K562 (cell line): ENCODE results near the gene CRYBG1. TPM values are rescaled to one million over a fixed set of nuclear protein-coding genes. Genes with fewer than 3 reads are reported as not detected.

Experiments used
- ATAC-seq: fragments of 200-7000 bp; cut with Tn5 transposase; 3 replicates; pipeline ENCODE4 v1.9.1; 2020; ENCODE audit warnings: moderate library complexity
- BruUV-seq: library from RNA; stranded (reverse); fragments of 400-500 nt; replicated peaks from 2 replicates; lab custom pipeline; 2021; lab: Mats Ljungman, UMichigan
- CTCF ChIA-PET: fragments of 300-600 bp; formaldehyde crosslinking; extraction: SDS; loops from one replicate; lab custom pipeline; 2021; ENCODE audit warnings: low intra/inter-chr PET ratio; lab: Yijun Ruan, JAX
- POLR2A ChIA-PET: fragments of 300-600, 350-650 bp; sonication (Branson Sonifier 250); formaldehyde crosslinking; extraction: SDS; loops from one replicate; lab custom pipeline; 2021; ENCODE audit warnings: antibody characterized with exemption, inconsistent platforms; lab: Yijun Ruan, JAX
- DNase-seq, 4 experiments: peaks; one replicate each; pipeline versions ENCODE4 v3.0.0 to v3.0.0-alpha.2; 2011 to 2018; ENCODE audit warnings: low spot score in 3 of 4, mixed read lengths in 3 of 4; ENCODE audit errors: extremely low read depth in 1 of 4
- FAIRE-seq: peaks from 2 replicates; lab custom pipeline; 2011; peaks lifted over from hg19 to GRCh38; lab: Jason Lieb, UNC
- H2AFZ ChIP-seq: 2 replicates; pipeline ENCODE4 v1.6.0; 2011; ENCODE audit warnings: low read depth, low read length, control low read depth, inconsistent platforms
- H3K27ac ChIP-seq: fragments of 200-600 bp; 3 replicates; pipeline ENCODE4 v1.8.0; 2011; ENCODE audit warnings: low read depth, mild to moderate bottlenecking, control low read depth, inconsistent platforms, low read length, moderate library complexity, mixed read lengths; ENCODE audit errors: extremely low read depth
- H3K27me3 ChIP-seq, 2 experiments: fragments of 300-600 bp in 1 of 2; 2 replicates in 1 of 2; 3 replicates in 1 of 2; pipeline versions ENCODE4 v1.6.0 to v1.8.0; 2011; ENCODE audit warnings: inconsistent platforms in 2 of 2, low read length in 2 of 2, mild to moderate bottlenecking in 1 of 2, mixed read lengths in 1 of 2, moderate library complexity in 1 of 2; ENCODE audit not compliant: control insufficient read depth in 2 of 2, insufficient read depth in 2 of 2
- H3K36me3 ChIP-seq: fragments of 300-600 bp; 3 replicates; pipeline ENCODE4 v1.8.0; 2011; ENCODE audit warnings: mild to moderate bottlenecking, low read length, inconsistent platforms; ENCODE audit not compliant: control insufficient read depth, insufficient read depth
- H3K4me1 ChIP-seq, 2 experiments: fragments of 200-600 bp in 1 of 2; replicated peaks in 1 of 2; 2 replicates in 1 of 2; 3 replicates in 1 of 2; pipeline versions ENCODE4 v1.5.1 to v1.8.0; 2011; ENCODE audit warnings: inconsistent platforms in 2 of 2, low read length in 2 of 2, mild to moderate bottlenecking in 1 of 2, mixed read lengths in 1 of 2, moderate library complexity in 1 of 2; ENCODE audit not compliant: control insufficient read depth in 2 of 2, insufficient read depth in 2 of 2
- H3K4me2 ChIP-seq: 2 replicates; pipeline ENCODE4 v1.6.1; 2011; ENCODE audit warnings: low read length, control low read depth, inconsistent platforms, mixed read lengths; ENCODE audit not compliant: insufficient read depth
- H3K4me3 ChIP-seq: fragments of 200-600 bp; sonication (generic), shearing (Covaris generic); 2 replicates; pipeline ENCODE4 v1.5.1; 2016; ENCODE audit warnings: control low read depth, inconsistent platforms
- H3K79me2 ChIP-seq: fragments of 200-600 bp; 3 replicates; pipeline ENCODE4 v1.8.0; 2011; ENCODE audit warnings: low read length, inconsistent platforms; ENCODE audit not compliant: control insufficient read depth, insufficient read depth
- H3K9ac ChIP-seq, 2 experiments: 2 replicates each; pipeline versions ENCODE4 v1.6.0 to v1.6.1; 2011; ENCODE audit warnings: low read depth in 2 of 2, low read length in 2 of 2, control low read depth in 1 of 2, inconsistent platforms in 1 of 2, mild to moderate bottlenecking in 1 of 2, mixed read lengths in 1 of 2; ENCODE audit not compliant: insufficient read depth in 1 of 2
- H3K9me1 ChIP-seq: one replicate; pipeline ENCODE4 v1.6.0; 2011; ENCODE audit warnings: inconsistent platforms, mild to moderate bottlenecking, low read length, moderate library complexity; ENCODE audit not compliant: control insufficient read depth, insufficient read depth
- H3K9me3 ChIP-seq: replicated peaks from 2 replicates; pipeline ENCODE4 v1.5.1; 2011; ENCODE audit warnings: low read depth, low read length, inconsistent platforms; ENCODE audit not compliant: control insufficient read depth, insufficient read depth
- H4K20me1 ChIP-seq: replicated peaks from 2 replicates; pipeline ENCODE4 v1.6.1; 2011; ENCODE audit warnings: low read length, inconsistent platforms, mixed read lengths; ENCODE audit not compliant: control insufficient read depth, insufficient read depth
- BRF1 ChIP-seq: IDR thresholded peaks from 3 replicates; pipeline ENCODE4 v1.6.1; 2011; ENCODE audit warnings: borderline replicate concordance, mild to moderate bottlenecking; ENCODE audit not compliant: insufficient read length; ENCODE audit errors: extremely low read depth
- GATAD2B ChIP-seq: fragments of 450-650 bp; IDR thresholded peaks from 2 replicates; pipeline ENCODE4 v1.6.1; 2017; ENCODE audit warnings: mild to moderate bottlenecking, borderline replicate concordance
- KLF6 ChIP-seq: fragments of 250-450 bp; sonication (Bioruptor Pico); IDR thresholded peaks from 2 replicates; pipeline ENCODE4 v1.4.0; 2020; ENCODE audit warnings: mild to moderate bottlenecking, moderate library complexity, borderline replicate concordance
- MEIS2 ChIP-seq: fragments of 450-650 bp; IDR thresholded peaks from 2 replicates; pipeline ENCODE4 v1.6.1; 2014; ENCODE audit warnings: mild to moderate bottlenecking; ENCODE audit not compliant: partially characterized antibody
- NUFIP1 ChIP-seq: fragments of 450-650 bp; IDR thresholded peaks from 2 replicates; pipeline ENCODE4 v1.6.1; 2018; ENCODE audit not compliant: partially characterized antibody
- PHF21A ChIP-seq: fragments of 450-650 bp; IDR thresholded peaks from 2 replicates; pipeline ENCODE4 v1.6.1; 2017; ENCODE audit warnings: low read depth, borderline replicate concordance
- WGBS: fragments of 100-300 bp; shearing (Covaris generic); methylation state at CpG from one replicate; pipeline ENCODE4 v1.1.6; 2016; ENCODE audit warnings: low coverage, mixed read lengths; ENCODE audit not compliant: insufficient coverage; ENCODE audit errors: missing lambda C conversion rate; 5-methylcytosine and 5-hydroxymethylcytosine counted together
- in situ Hi-C: fragments of 300-500 bp; cut with MboI; formaldehyde crosslinking; loops from 4 replicates; pipeline ENCODE4 v1.15.0; 2018; ENCODE audit warnings: inconsistent platforms, mixed read lengths
- intact Hi-C: fragments of 100-400 bp; cut with micrococcal nuclease; formaldehyde crosslinking; loops from 2 replicates; pipeline ENCODE4 v1.14.2; 2022
- polyA plus RNA-seq, 8 experiments: library from polyadenylated mRNA; depleted of rRNA in 4 of 8; stranded (reverse) in 5 of 8; unstranded in 3 of 8; fragments of >200 nt; fragmentation: Nextera tagmentation in 2 of 8; fragmentation: Illumina TruSeq in 1 of 8; extraction: Ambion mirVana in 2 of 8; extraction: Trizol in 1 of 8; gene quantifications; 2 replicates each; pipeline versions ENCODE4 v1.2.1 to v1.2.3, GENCODE V29; 2011 to 2014; ENCODE audit warnings: inconsistent platforms in 1 of 8, missing spikeins in 1 of 8
- total RNA-seq, 7 experiments: library from RNA; depleted of rRNA in 6 of 7; stranded (reverse); fragments of >200 nt in 6 of 7; fragmentation: Illumina TruSeq in 2 of 7; extraction: Trizol in 2 of 7; gene quantifications; 2 replicates each; pipeline versions ENCODE4 v1.2.1 to v1.2.3, GENCODE V29; 2011 to 2021; ENCODE audit warnings: low replicate concordance in 1 of 7
- TF ChIP-seq, protein P1 (sequence below): fragments of 450-650 bp; formaldehyde crosslinking; IDR thresholded peaks from 2 replicates; pipeline ENCODE4 v1.4.0; 2020; ENCODE audit warnings: mild to moderate bottlenecking, moderate library complexity
- TF ChIP-seq, protein P2 (sequence below): fragments of 450-650 bp; IDR thresholded peaks from 2 replicates; pipeline ENCODE4 v1.6.1; 2016

CRYBG1 gene
- total and polyA plus RNA-seq, 9 of the 15 experiments (the other 6 are each of a cell fraction or from before 2014, with no cell fraction given), result 0.07 to 0.47 (median 0.11) TPM

DNA sequence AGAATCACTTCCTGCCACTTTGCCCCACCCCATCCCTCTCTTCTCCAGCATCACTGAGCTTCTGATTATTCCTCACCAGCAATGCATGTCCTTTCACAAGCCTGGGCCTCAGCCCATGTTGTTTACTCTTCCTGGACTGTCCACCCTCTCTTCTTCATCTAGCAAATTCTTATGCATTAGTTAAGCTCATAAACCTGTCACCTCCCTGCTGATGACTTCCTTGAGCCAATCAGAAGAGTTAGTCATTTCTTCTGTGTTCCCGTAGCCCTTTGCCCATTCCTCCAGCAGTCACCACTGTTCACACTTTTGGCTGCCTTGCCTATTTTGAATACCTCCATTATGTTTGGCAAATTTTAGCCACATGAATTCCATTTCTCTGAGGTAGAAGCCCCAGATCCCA lies 4.1 kb upstream of the CRYBG1 start:
- Histone ChIP-seq H3K4me1 (peaks cover 0 to 13% of the 10 kb centered on the region in 2 experiments; a peak in 3 of 5 replicates), H4K20me1 (no peaks in the 10 kb centered on the region), H3K27ac (no peak overlapping the region), H3K9me3 (no peaks in the 10 kb centered on the region), H2AFZ (no peak overlapping the region), H3K4me3 (no peak overlapping the region), H3K27me3 (peaks cover 6 to 21% of the 10 kb centered on the region in 2 experiments; a peak in 4 of 5 replicates), H3K79me2 (no peaks in the 10 kb centered on the region), H3K9ac (no peak overlapping the region), H3K4me2 (no peak overlapping the region), H3K9me1 (no peaks in the 10 kb centered on the region), H3K36me3 (no peaks in the 10 kb centered on the region)
- intact Hi-C loops, result no loop called here
- ATAC-seq (no peak), DNase-seq (no peak), FAIRE-seq (no peak)
- ChIA-PET POLR2A (interaction anchor here (0.7 to 1.4 kb wide), 2 partner anchors 9 to 1237 kb away, joined by 3 to 10 read pairs; no protein-coding TSS in a partner anchor), CTCF (no interaction called here)
- TF ChIP-seq PHF21A, result no peak
- TF ChIP-seq BRF1, result no peak
- TF ChIP-seq, protein P1, sequence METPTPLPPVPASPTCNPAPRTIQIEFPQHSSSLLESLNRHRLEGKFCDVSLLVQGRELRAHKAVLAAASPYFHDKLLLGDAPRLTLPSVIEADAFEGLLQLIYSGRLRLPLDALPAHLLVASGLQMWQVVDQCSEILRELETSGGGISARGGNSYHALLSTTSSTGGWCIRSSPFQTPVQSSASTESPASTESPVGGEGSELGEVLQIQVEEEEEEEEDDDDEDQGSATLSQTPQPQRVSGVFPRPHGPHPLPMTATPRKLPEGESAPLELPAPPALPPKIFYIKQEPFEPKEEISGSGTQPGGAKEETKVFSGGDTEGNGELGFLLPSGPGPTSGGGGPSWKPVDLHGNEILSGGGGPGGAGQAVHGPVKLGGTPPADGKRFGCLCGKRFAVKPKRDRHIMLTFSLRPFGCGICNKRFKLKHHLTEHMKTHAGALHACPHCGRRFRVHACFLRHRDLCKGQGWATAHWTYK (CRISPR knock-in tag), result no peak
- TF ChIP-seq NUFIP1, result no peak
- TF ChIP-seq GATAD2B, result no peak
- TF ChIP-seq, protein P2, sequence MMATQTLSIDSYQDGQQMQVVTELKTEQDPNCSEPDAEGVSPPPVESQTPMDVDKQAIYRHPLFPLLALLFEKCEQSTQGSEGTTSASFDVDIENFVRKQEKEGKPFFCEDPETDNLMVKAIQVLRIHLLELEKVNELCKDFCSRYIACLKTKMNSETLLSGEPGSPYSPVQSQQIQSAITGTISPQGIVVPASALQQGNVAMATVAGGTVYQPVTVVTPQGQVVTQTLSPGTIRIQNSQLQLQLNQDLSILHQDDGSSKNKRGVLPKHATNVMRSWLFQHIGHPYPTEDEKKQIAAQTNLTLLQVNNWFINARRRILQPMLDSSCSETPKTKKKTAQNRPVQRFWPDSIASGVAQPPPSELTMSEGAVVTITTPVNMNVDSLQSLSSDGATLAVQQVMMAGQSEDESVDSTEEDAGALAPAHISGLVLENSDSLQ, result peak; percentile 22; the same call in 1 of the 2 replicates
- peak; percentile 33 for TF ChIP-seq MEIS2
- no peak for TF ChIP-seq KLF6 (CRISPR knock-in tag)
- no TSS peak for BruUV-seq
- in situ Hi-C loops, result no loop called here
- whole genome bisulfite sequencing, result 0% methylated on average over 1 of the region's 1 CpG
